Omental fat pad (tissue), 4 donors: Measurements from ENCODE around the gene NFATC2IP. TPM values are rescaled to one million over a fixed set of nuclear protein-coding genes. Genes with fewer than 3 reads are reported as not detected.

Experiments used
- ATAC-seq: fragments of 150-250 bp; one replicate; pipeline ENCODE4 v1.9.1; 2016; ENCODE audit warnings: mild to moderate bottlenecking, moderate library complexity; ENCODE audit not compliant: low FRiP score
- DNase-seq: peaks from one replicate; pipeline ENCODE4 v3.0.0-alpha.2; 2019; ENCODE audit warnings: low spot score
- CTCF ChIP-seq, 3 donors: fragments of 450-650 bp; IDR thresholded peaks; one replicate each; pipeline ENCODE4 v1.5.1; 2016 to 2017; ENCODE audit warnings: antibody characterized with exemption in 3 of 3, mild to moderate bottlenecking in 3 of 3, moderate library complexity in 2 of 3
- total RNA-seq, 4 donors: library from RNA; depleted of rRNA; stranded (reverse); fragments of >200 nt; gene quantifications; one replicate each; pipeline ENCODE4 v1.1.0, GENCODE V29; 2016

The NFATC2IP gene
- total RNA-seq, 4 donors from 2014 or later: 22.1 to 33.4 (median 29.3) TPM

- DNase-seq: no peak
- ATAC-seq: no peak
- no peak for TF ChIP-seq CTCF (IDR thresholded peaks at IDR 0.05)
Observed at GRCh38 chr16:28980929-28981328, 30.2 kb downstream of the NFATC2IP start.

GRCh38 chr16:28981517-28981916 lies 30.8 kb downstream of the NFATC2IP start:
- TF ChIP-seq CTCF (IDR thresholded peaks at IDR 0.05): no peak
- ATAC-seq: no peak

GRCh38 chr16:28982418-28982817 lies 31.7 kb downstream of the NFATC2IP start:
- no peak for ATAC-seq
- TF ChIP-seq CTCF (IDR thresholded peaks at IDR 0.05): no peak
- no peak for DNase-seq

More at GRCh38 chr16:28981517-28981916, 30.8 kb downstream of the NFATC2IP start:
- no peak for DNase-seq

GRCh38 chr16:28982949-28983348 lies 32.2 kb downstream of the NFATC2IP start:
- ATAC-seq: no peak
- DNase-seq: no peak
- TF ChIP-seq CTCF (IDR thresholded peaks at IDR 0.05): no peak

GRCh38 chr16:28983644-28984043 lies 32.9 kb downstream of the NFATC2IP start:
- ATAC-seq (no peak), DNase-seq (no peak)
- TF ChIP-seq CTCF (IDR thresholded peaks at IDR 0.05): no peak

GRCh38 chr16:28984091-28984490 lies 33.4 kb downstream of the NFATC2IP start:
- ATAC-seq: no peak
- DNase-seq: no peak
- no peak for TF ChIP-seq CTCF (IDR thresholded peaks at IDR 0.05)

GRCh38 chr16:28984619-28985135 lies 33.9 kb downstream of the NFATC2IP start, which contains the start of gene LAT:
LAT (plus strand) TSS chr16:28985052; CDS start chr16:28985418, 366 bp downstream.
- TF ChIP-seq CTCF (IDR thresholded peaks at IDR 0.05): no peak
- ATAC-seq: no peak

More at GRCh38 chr16:28984619-28985135, 33.9 kb downstream of the NFATC2IP start, which contains the start of gene LAT:
- no peak for DNase-seq
